H1 (cell line): ENCODE measurements around the gene SLFN14. TPM values are rescaled to one million over a fixed set of nuclear protein-coding genes. Genes with fewer than 3 reads are reported as not detected.

Experiments used
- CTCF ChIA-PET: fragments of 300-600 bp; sonication (Branson Sonifier 250); formaldehyde crosslinking; loops from one replicate; lab custom pipeline; 2021; ENCODE audit not compliant: partially characterized antibody; lab: Charles Lee
- POLR2A ChIA-PET: fragments of 300-600 bp; sonication (Branson Sonifier 250); formaldehyde crosslinking; loops from one replicate; lab custom pipeline; 2021; ENCODE audit warnings: inconsistent platforms; ENCODE audit not compliant: partially characterized antibody; lab: Charles Lee
- DNase-seq, 2 experiments: peaks; one replicate each; pipeline versions ENCODE4 v3.0.0 to v3.0.0-alpha.2; 2010 to 2022; ENCODE audit warnings: low spot score in 2 of 2, low read depth in 1 of 2, mixed read lengths in 1 of 2
- FAIRE-seq: peaks from 2 replicates; lab custom pipeline; 2011; peaks lifted over from hg19 to GRCh38; lab: Jason Lieb, UNC
- H2AFZ ChIP-seq: 2 replicates; pipeline ENCODE4 v1.8.1; 2012; ENCODE audit warnings: low read length, inconsistent platforms
- H2AK5ac ChIP-seq: 2 replicates; pipeline ENCODE4 v1.6.1; 2013; ENCODE audit warnings: low read depth, low read length
- H2BK120ac ChIP-seq: replicated peaks from 2 replicates; pipeline ENCODE3; 2013; ENCODE audit warnings: low read depth, low read length, inconsistent platforms
- H2BK12ac ChIP-seq: 2 replicates; pipeline ENCODE4 v1.6.1; 2013; ENCODE audit warnings: low read depth, low read length
- H2BK15ac ChIP-seq: 2 replicates; pipeline ENCODE4 v1.6.1; 2013; ENCODE audit warnings: low read length
- H2BK20ac ChIP-seq: 2 replicates; pipeline ENCODE4 v1.6.1; 2013; ENCODE audit warnings: low read length
- H2BK5ac ChIP-seq: 2 replicates; pipeline ENCODE4 v1.6.1; 2013; ENCODE audit warnings: low read depth, low read length
- H3K14ac ChIP-seq: 2 replicates; pipeline ENCODE4 v1.6.1; 2013; ENCODE audit warnings: inconsistent platforms; ENCODE audit not compliant: insufficient read length
- H3K18ac ChIP-seq: 2 replicates; pipeline ENCODE4 v1.6.1; 2013; ENCODE audit warnings: low read length; ENCODE audit errors: extremely low read depth
- H3K23ac ChIP-seq: 2 replicates; pipeline ENCODE4 v1.6.1; 2013; ENCODE audit warnings: inconsistent platforms; ENCODE audit not compliant: insufficient read length
- H3K23me2 ChIP-seq: 2 replicates; pipeline ENCODE4 v1.6.1; 2013; ENCODE audit warnings: low read depth, low read length
- H3K27ac ChIP-seq: 2 replicates; pipeline ENCODE4 v1.6.1; 2011; ENCODE audit warnings: low read depth, low read length, inconsistent platforms
- H3K27me3 ChIP-seq, 4 experiments: replicated peaks in 1 of 4; 1 replicate in 1 of 4; 2 replicates in 3 of 4; pipeline versions ENCODE4 v1.6.1 to v1.8.1; 2011 to 2013; ENCODE audit warnings: low read length in 3 of 4, mild to moderate bottlenecking in 3 of 4, inconsistent platforms in 2 of 4, mixed read lengths in 2 of 4, moderate library complexity in 1 of 4; ENCODE audit not compliant: control insufficient read depth in 3 of 4, insufficient read depth in 3 of 4; ENCODE audit errors: extremely low read depth in 1 of 4
- H3K36me3 ChIP-seq, 4 experiments: 2 replicates each; pipeline versions ENCODE4 v1.6.1 to v1.8.1; 2011 to 2013; ENCODE audit warnings: mild to moderate bottlenecking in 4 of 4, low read length in 3 of 4, moderate library complexity in 2 of 4, control low read depth in 1 of 4, inconsistent platforms in 1 of 4; ENCODE audit not compliant: insufficient read depth in 4 of 4, control insufficient read depth in 2 of 4
- H3K4ac ChIP-seq: replicated peaks from 2 replicates; pipeline ENCODE3; 2013; ENCODE audit warnings: low read length, low read depth, mixed read lengths, inconsistent platforms; ENCODE audit not compliant: insufficient read length
- H3K4me1 ChIP-seq, 4 experiments: replicated peaks in 1 of 4; 1 replicate in 1 of 4; 2 replicates in 3 of 4; pipeline versions ENCODE4 v1.6.1 to v1.8.1; 2011 to 2013; ENCODE audit warnings: low read length in 3 of 4, inconsistent platforms in 2 of 4, mixed read lengths in 1 of 4; ENCODE audit not compliant: insufficient read depth in 4 of 4, control insufficient read depth in 3 of 4
- H3K4me2 ChIP-seq, 2 experiments: 2 replicates each; pipeline versions ENCODE4 v1.6.1 to v1.8.1; 2011 to 2013; ENCODE audit warnings: low read depth in 2 of 2, low read length in 2 of 2, control low read depth in 1 of 2, inconsistent platforms in 1 of 2, mild to moderate bottlenecking in 1 of 2; ENCODE audit not compliant: insufficient read depth in 1 of 2
- H3K4me3 ChIP-seq, 4 experiments: fragments of 200-600, 300-600 bp in 1 of 4; sonication (generic), shearing (Covaris generic), sonication (Bioruptor Twin) in 1 of 4; 2 replicates each; pipeline versions ENCODE4 v1.5.1 to v1.8.1; 2011 to 2016; ENCODE audit warnings: low read length in 4 of 4, low read depth in 3 of 4, control low read depth in 2 of 4, inconsistent platforms in 2 of 4, mild to moderate bottlenecking in 2 of 4, mixed read lengths in 1 of 4, moderate library complexity in 1 of 4; ENCODE audit not compliant: insufficient read depth in 2 of 4; ENCODE audit errors: extremely low read depth in 1 of 4
- H3K56ac ChIP-seq: replicated peaks from 2 replicates; pipeline ENCODE3; 2013; ENCODE audit warnings: low read depth, mild to moderate bottlenecking, mixed read lengths, low read length, inconsistent platforms; ENCODE audit not compliant: insufficient read length
- H3K79me1 ChIP-seq: 2 replicates; pipeline ENCODE4 v1.6.1; 2013; ENCODE audit warnings: low read depth, low read length, control low read depth
- H3K79me2 ChIP-seq, 2 experiments: 2 replicates each; pipeline versions ENCODE4 v1.6.1 to v1.8.1; 2012 to 2013; ENCODE audit warnings: low read length in 2 of 2, mild to moderate bottlenecking in 2 of 2, inconsistent platforms in 1 of 2; ENCODE audit not compliant: insufficient read depth in 2 of 2, control insufficient read depth in 1 of 2
- H3K9ac ChIP-seq, 4 experiments: replicated peaks in 1 of 4; 1 replicate in 1 of 4; 2 replicates in 3 of 4; pipeline versions ENCODE4 v1.6.1 to v1.8.1; 2011 to 2013; ENCODE audit warnings: low read depth in 3 of 4, low read length in 3 of 4, control low read depth in 2 of 4, mild to moderate bottlenecking in 2 of 4, moderate library complexity in 2 of 4, inconsistent platforms in 1 of 4; ENCODE audit errors: extremely low read depth in 1 of 4
- H3K9me3 ChIP-seq, 2 experiments: 2 replicates each; pipeline versions ENCODE4 v1.6.1 to v1.8.1; 2012 to 2013; ENCODE audit warnings: mild to moderate bottlenecking in 2 of 2, moderate library complexity in 2 of 2, control low read depth in 1 of 2, inconsistent platforms in 1 of 2, low read depth in 1 of 2, low read length in 1 of 2, mixed read lengths in 1 of 2; ENCODE audit not compliant: insufficient read depth in 2 of 2
- H4K20me1 ChIP-seq, 2 experiments: replicated peaks in 1 of 2; 2 replicates each; pipeline versions ENCODE3 to v1.8.1; 2011 to 2013; ENCODE audit warnings: inconsistent platforms in 2 of 2, low read length in 2 of 2, mild to moderate bottlenecking in 1 of 2; ENCODE audit not compliant: insufficient read depth in 2 of 2, control insufficient read depth in 1 of 2
- H4K5ac ChIP-seq: 2 replicates; pipeline ENCODE4 v1.6.1; 2013; ENCODE audit warnings: low read length, low read depth, mixed read lengths, inconsistent platforms; ENCODE audit not compliant: insufficient read length
- H4K8ac ChIP-seq: 2 replicates; pipeline ENCODE4 v1.8.0; 2013; ENCODE audit warnings: mild to moderate bottlenecking, moderate library complexity, low read length, inconsistent platforms; ENCODE audit not compliant: insufficient read depth; ENCODE audit errors: extremely low read depth
- H4K91ac ChIP-seq: replicated peaks from 2 replicates; pipeline ENCODE3; 2013; ENCODE audit warnings: low read length, mixed read lengths, inconsistent platforms; ENCODE audit not compliant: insufficient read length
- CREB1 ChIP-seq: IDR thresholded peaks from 2 replicates; pipeline ENCODE4 v1.6.1; 2012; ENCODE audit warnings: inconsistent platforms
- E2F6 ChIP-seq: IDR thresholded peaks from 2 replicates; pipeline ENCODE4 v1.6.1; 2012; ENCODE audit warnings: inconsistent platforms
- JUN ChIP-seq: IDR thresholded peaks from 2 replicates; pipeline ENCODE4 v1.6.1; 2011; ENCODE audit warnings: low read depth, mild to moderate bottlenecking, improper control_type of control experiment, low read length
- JUND ChIP-seq: IDR thresholded peaks from 2 replicates; pipeline ENCODE4 v1.6.1; 2011; ENCODE audit warnings: mild to moderate bottlenecking, improper control_type of control experiment, low read length
- KDM5A ChIP-seq: fragments of 200-600 bp; IDR thresholded peaks from 2 replicates; pipeline ENCODE4 v1.7.1; 2012; ENCODE audit warnings: mild to moderate bottlenecking, low read length, inconsistent platforms, mixed read lengths
- NANOG ChIP-seq: IDR thresholded peaks from 2 replicates; pipeline ENCODE4 v1.6.1; 2011; ENCODE audit warnings: low read length, low read depth, mild to moderate bottlenecking, inconsistent platforms; ENCODE audit not compliant: insufficient read depth, poor library complexity, severe bottlenecking
- NRF1 ChIP-seq: IDR thresholded peaks from 2 replicates; pipeline ENCODE4 v1.6.1; 2011; ENCODE audit warnings: mild to moderate bottlenecking, low read depth, low read length, improper control_type of control experiment
- POLR2A ChIP-seq, 2 experiments: IDR thresholded peaks; 1 replicate in 1 of 2; 2 replicates in 1 of 2; pipeline ENCODE4 v1.6.1; 2011; ENCODE audit warnings: low read depth in 2 of 2, low read length in 2 of 2, mild to moderate bottlenecking in 2 of 2; ENCODE audit errors: control extremely low read depth in 1 of 2
- RXRA ChIP-seq: IDR thresholded peaks from 2 replicates; pipeline ENCODE4 v1.6.1; 2011; ENCODE audit warnings: low read depth, mild to moderate bottlenecking, low read length, moderate library complexity; ENCODE audit not compliant: insufficient read depth
- SIN3A ChIP-seq, 2 experiments: IDR thresholded peaks in 1 of 2; conservative IDR thresholded peaks in 1 of 2; 2 replicates each; pipeline ENCODE4 v1.6.1; 2011 to 2012; ENCODE audit warnings: low read length in 2 of 2, improper control_type of control experiment in 1 of 2, low read depth in 1 of 2, mild to moderate bottlenecking in 1 of 2
- USF2 ChIP-seq: IDR thresholded peaks from 2 replicates; pipeline ENCODE4 v1.6.1; 2011; ENCODE audit warnings: low read length, improper control_type of control experiment
- YY1 ChIP-seq: IDR thresholded peaks from 2 replicates; pipeline ENCODE4 v1.6.1; 2011; ENCODE audit warnings: low read depth, mild to moderate bottlenecking, low read length
- ZNF274 ChIP-seq: IDR thresholded peaks from 2 replicates; pipeline ENCODE4 v1.7.0; 2012; ENCODE audit warnings: low read length, borderline replicate concordance; ENCODE audit errors: extremely low read depth
- WGBS, 2 experiments: shearing (Covaris generic) in 1 of 2; methylation state at CpG; one replicate each; pipeline versions ENCODE4 v1.1.6 to v1.1.7; 2013 to 2015; ENCODE audit warnings: low lambda C conversion rate in 2 of 2, mixed read lengths in 2 of 2, inconsistent platforms in 1 of 2, low coverage in 1 of 2, missing lambda C conversion rate in 1 of 2; ENCODE audit not compliant: insufficient replicate concordance in 2 of 2, insufficient coverage in 1 of 2, insufficient read length in 1 of 2; ENCODE audit errors: extremely low coverage in 1 of 2, missing lambda C conversion rate in 1 of 2; 5-methylcytosine and 5-hydroxymethylcytosine counted together
- polyA plus RNA-seq, 7 experiments: library from polyadenylated mRNA; depleted of rRNA in 3 of 7; stranded (reverse) in 5 of 7; unstranded in 2 of 7; fragments of >200 nt in 5 of 7; fragments of 200-250 nt in 2 of 7; gene quantifications; 1 replicate in 5 of 7; 2 replicates in 1 of 7; 4 replicates in 1 of 7; pipeline versions ENCODE4 v1.2.1 to v1.2.3, GENCODE V29; 2011 to 2013; ENCODE audit warnings: missing spikeins in 2 of 7, mixed read lengths in 2 of 7
- total RNA-seq: library from RNA; stranded (reverse); fragmentation: NEBNext Ultra II Directional; extraction: Animal tissue kit (Norgen Biotek cat#: 25700); gene quantifications from 2 replicates; pipeline ENCODE4 v1.2.1, GENCODE V29; 2021

The SLFN14 gene
- total and polyA plus RNA-seq, 2 of the 8 experiments (the other 6 are each of a cell fraction or from before 2014, with no cell fraction given): 0.03 TPM; not detected in 1

- Histone ChIP-seq H4K8ac (no peak overlapping the region), H3K4me1 (no peaks in the 10 kb centered on the region), H3K27me3 (no peaks in the 10 kb centered on the region), H3K9me3 (no peaks in the 10 kb centered on the region), H3K4me3 (no peak overlapping the region), H2BK120ac (no peak overlapping the region), H2BK5ac (no peak overlapping the region), H3K23me2 (no peaks in the 10 kb centered on the region), H3K79me2 (no peaks in the 10 kb centered on the region), H3K36me3 (no peaks in the 10 kb centered on the region), H3K79me1 (no peaks in the 10 kb centered on the region), H3K9ac (no peak overlapping the region), H2AFZ (no peak overlapping the region), H4K20me1 (no peaks in the 10 kb centered on the region), H2AK5ac (no peak overlapping the region), H4K5ac (no peak overlapping the region), H3K18ac (no peak overlapping the region), H3K23ac (no peak overlapping the region), H3K4me2 (no peak overlapping the region), H2BK20ac (no peak overlapping the region), H2BK15ac (no peak overlapping the region), H4K91ac (no peak overlapping the region), H3K14ac (no peak overlapping the region), H3K56ac (no peak overlapping the region), H3K27ac (no peak overlapping the region), H3K4ac (no peak overlapping the region), H2BK12ac (no peak overlapping the region)
- CTCF ChIA-PET: interaction anchor here (1.0 to 2.3 kb wide), 2 partner anchors 13 to 15 kb away, joined by 3 to 9 read pairs; no protein-coding TSS in a partner anchor
- 96% methylated on average over 1 of the region's 1 CpG; no CpG with 5 or more reads in 1 of the 2 experiments for WGBS, 2 experiments
- POLR2A ChIA-PET: no interaction called here
- TF ChIP-seq RXRA (no peak), POLR2A (IDR thresholded peaks at IDR 0.05; ENCODE audit: control extremely low read depth in 1 of 2, low read depth in 2 of 2, low read length in 2 of 2) (no peak), USF2 (no peak), NANOG (no peak), JUND (no peak), KDM5A (no peak), ZNF274 (no peak), SIN3A (conservative IDR thresholded peaks at IDR 0.05 in 1 of 2, IDR thresholded peaks at IDR 0.05 in 1 of 2; ENCODE audit: low read depth in 1 of 2, low read length in 2 of 2) (no peak), JUN (no peak), YY1 (no peak), NRF1 (no peak), CREB1 (no peak), E2F6 (no peak)
- DNase-seq (no peak), FAIRE-seq (no peak)
Measured at GRCh38 chr17:35521150-35521549, 39.5 kb downstream of the SLFN14 start.
